Body of pancreas (tissue), 4 donors: Measurements from ENCODE around the gene RPTOR. TPM values are rescaled to one million over a fixed set of nuclear protein-coding genes. Genes with fewer than 3 reads are reported as not detected.

ENCODE experiments used
- ATAC-seq: fragments of 150-250 bp; one replicate; pipeline ENCODE4 v1.9.1; 2016
- DNase-seq, 4 donors: peaks; one replicate each; pipeline ENCODE4 v3.0.0-alpha.2; 2019
- H3K27ac ChIP-seq, 4 donors: fragments of 200-600 bp; sonication (generic); 1 replicate in 3 of 4; 2 replicates in 1 of 4; pipeline versions ENCODE4 v1.5.1 to v1.6.1; 2016 to 2019; ENCODE audit warnings: mild to moderate bottlenecking in 1 of 4, mixed read lengths in 1 of 4, moderate library complexity in 1 of 4
- H3K27me3 ChIP-seq, 2 donors: fragments of 200-600 bp; sonication (generic); one replicate each; pipeline ENCODE4 v1.6.0; 2016; ENCODE audit warnings: mild to moderate bottlenecking in 1 of 2
- H3K36me3 ChIP-seq, 2 donors: fragments of 200-600 bp; sonication (generic); replicated peaks in 1 of 2; 2 replicates each; pipeline ENCODE4 v1.5.1; 2016; ENCODE audit warnings: low read depth in 2 of 2; ENCODE audit not compliant: insufficient read depth in 1 of 2
- H3K4me1 ChIP-seq: fragments of 200-600 bp; sonication (generic); one replicate; pipeline ENCODE4 v1.6.0; 2016
- H3K4me3 ChIP-seq, 2 donors: fragments of 200-600 bp; sonication (generic); 1 replicate in 1 of 2; 2 replicates in 1 of 2; pipeline ENCODE4 v1.5.1; 2016 to 2019
- H3K9me3 ChIP-seq, 3 donors: fragments of 200-600 bp; sonication (generic); 1 replicate in 2 of 3; 2 replicates in 1 of 3; pipeline ENCODE4 v1.5.1; 2016
- POLR2A ChIP-seq, 3 donors: fragments of 450-650 bp; IDR thresholded peaks; one replicate each; pipeline ENCODE4 v1.6.1; 2016; ENCODE audit warnings: antibody characterized with exemption in 3 of 3, mild to moderate bottlenecking in 2 of 3
- WGBS, 2 donors: methylation state at CpG; one replicate each; pipeline ENCODE4 v1.1.5; 2017; 5-methylcytosine and 5-hydroxymethylcytosine counted together
- intact Hi-C: fragments of 100-400 bp; cut with DNase I; formaldehyde crosslinking; loops from one replicate; pipeline ENCODE4 v1.15.1; 2023
- total RNA-seq, 2 donors: library from RNA; depleted of rRNA; stranded (reverse); fragments of >200 nt; gene quantifications; one replicate each; pipeline ENCODE4 v1.1.0, GENCODE V29; 2016
- TF ChIP-seq, protein P1 (sequence below), 7 experiments: fragments of 450-650 bp in 4 of 7; fragments of 200-600 bp in 3 of 7; sonication (generic) in 3 of 7; IDR thresholded peaks; one replicate each; pipeline ENCODE4 v1.5.1; 2016 to 2019; ENCODE audit warnings: antibody characterized with exemption in 7 of 7

RPTOR gene
- total RNA-seq, 2 donors from 2014 or later = 22.3 to 34.3 TPM

GRCh38 chr17:80774146-80774545, 229.5 kb downstream of the RPTOR start:
- 95 to 96% methylated on average over 20 of the region's 20 CpGs for WGBS, 2 donors
- Histone ChIP-seq H3K27me3 (no peaks in the 10 kb centered on the region), H3K4me1 (no peaks in the 10 kb centered on the region), H3K27ac (no peak overlapping the region), H3K36me3 (no peaks in the 10 kb centered on the region), H3K4me3 (no peak overlapping the region), H3K9me3 (no peaks in the 10 kb centered on the region)
- DNase-seq = no peak
- TF ChIP-seq, protein P1, sequence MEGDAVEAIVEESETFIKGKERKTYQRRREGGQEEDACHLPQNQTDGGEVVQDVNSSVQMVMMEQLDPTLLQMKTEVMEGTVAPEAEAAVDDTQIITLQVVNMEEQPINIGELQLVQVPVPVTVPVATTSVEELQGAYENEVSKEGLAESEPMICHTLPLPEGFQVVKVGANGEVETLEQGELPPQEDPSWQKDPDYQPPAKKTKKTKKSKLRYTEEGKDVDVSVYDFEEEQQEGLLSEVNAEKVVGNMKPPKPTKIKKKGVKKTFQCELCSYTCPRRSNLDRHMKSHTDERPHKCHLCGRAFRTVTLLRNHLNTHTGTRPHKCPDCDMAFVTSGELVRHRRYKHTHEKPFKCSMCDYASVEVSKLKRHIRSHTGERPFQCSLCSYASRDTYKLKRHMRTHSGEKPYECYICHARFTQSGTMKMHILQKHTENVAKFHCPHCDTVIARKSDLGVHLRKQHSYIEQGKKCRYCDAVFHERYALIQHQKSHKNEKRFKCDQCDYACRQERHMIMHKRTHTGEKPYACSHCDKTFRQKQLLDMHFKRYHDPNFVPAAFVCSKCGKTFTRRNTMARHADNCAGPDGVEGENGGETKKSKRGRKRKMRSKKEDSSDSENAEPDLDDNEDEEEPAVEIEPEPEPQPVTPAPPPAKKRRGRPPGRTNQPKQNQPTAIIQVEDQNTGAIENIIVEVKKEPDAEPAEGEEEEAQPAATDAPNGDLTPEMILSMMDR (IDR thresholded peaks at IDR 0.05) = no peak
- no peak for TF ChIP-seq POLR2A (IDR thresholded peaks at IDR 0.05)
- intact Hi-C loops = no loop called here
- no peak for ATAC-seq

GRCh38 chr17:80774643-80775281, 230.1 kb downstream of the RPTOR start:
- DNase-seq = no peak
- H3K9me3 ChIP-seq = no peaks in the 10 kb centered on the region
- no peaks in the 10 kb centered on the region for H3K27me3 ChIP-seq
- H3K27ac ChIP-seq = no peak overlapping the region
- H3K36me3 ChIP-seq = no peaks in the 10 kb centered on the region
- H3K4me3 ChIP-seq = no peak overlapping the region
- no peaks in the 10 kb centered on the region for H3K4me1 ChIP-seq
- no peak for ATAC-seq
- intact Hi-C loops = no loop called here
- TF ChIP-seq, protein P1 (IDR thresholded peaks at IDR 0.05) = no peak
- TF ChIP-seq POLR2A (IDR thresholded peaks at IDR 0.05) = no peak
- 73 to 91% methylated on average over 19 to 21 of the region's 21 CpGs for WGBS, 2 donors

- intact Hi-C loops = no loop called here
- Histone ChIP-seq H3K27me3 (no peaks in the 10 kb centered on the region), H3K36me3 (no peaks in the 10 kb centered on the region), H3K4me3 (no peak overlapping the region), H3K27ac (no peak overlapping the region), H3K4me1 (no peaks in the 10 kb centered on the region), H3K9me3 (no peaks in the 10 kb centered on the region)
- TF ChIP-seq, protein P1 (IDR thresholded peaks at IDR 0.05) = no peak
- TF ChIP-seq POLR2A (IDR thresholded peaks at IDR 0.05) = no peak
- 85 to 95% methylated on average over 2 of the region's 2 CpGs for WGBS, 2 donors
- no peak for ATAC-seq
- DNase-seq = no peak
Measured at GRCh38 chr17:80775863-80776262, 231.2 kb downstream of the RPTOR start.

GRCh38 chr17:80777274-80777673, 232.6 kb downstream of the RPTOR start:
- H3K36me3 ChIP-seq = no peaks in the 10 kb centered on the region
- no peaks in the 10 kb centered on the region for H3K9me3 ChIP-seq
- WGBS, 2 donors = 94 to 95% methylated on average over 6 of the region's 6 CpGs
- TF ChIP-seq POLR2A (IDR thresholded peaks at IDR 0.05) = no peak
- TF ChIP-seq, protein P1 (IDR thresholded peaks at IDR 0.05) = no peak
- intact Hi-C loops = no loop called here
- no peak for DNase-seq
- H3K4me1 ChIP-seq = no peaks in the 10 kb centered on the region
- no peak for ATAC-seq
- no peak overlapping the region for H3K27ac ChIP-seq
- H3K4me3 ChIP-seq = no peak overlapping the region
- H3K27me3 ChIP-seq = no peaks in the 10 kb centered on the region

- ATAC-seq = no peak
- intact Hi-C loops = no loop called here
- Histone ChIP-seq H3K9me3 (no peaks in the 10 kb centered on the region), H3K27ac (no peak overlapping the region), H3K4me3 (no peak overlapping the region), H3K36me3 (no peaks in the 10 kb centered on the region), H3K27me3 (no peaks in the 10 kb centered on the region), H3K4me1 (no peaks in the 10 kb centered on the region)
- no peak for TF ChIP-seq POLR2A (IDR thresholded peaks at IDR 0.05)
- TF ChIP-seq, protein P1 (IDR thresholded peaks at IDR 0.05) = no peak
- DNase-seq = no peak
- 95 to 96% methylated on average over 12 to 13 of the region's 13 CpGs for WGBS, 2 donors
Measured at GRCh38 chr17:80778716-80779115, 234.1 kb downstream of the RPTOR start.
